Measurements from ENCODE around the gene TRIAP1.

- no peak for TF ChIP-seq ZFP30 (CRISPR knock-in tag; IDR thresholded peaks at IDR 0.05)
- TF ChIP-seq ZC3H10 (CRISPR knock-in tag; IDR thresholded peaks at IDR 0.05): no peak
- TF ChIP-seq ZNF8 (CRISPR knock-in tag; IDR thresholded peaks at IDR 0.05): no peak
- no peak for TF ChIP-seq OSR1 (CRISPR knock-in tag; IDR thresholded peaks at IDR 0.05)
- no peak for TF ChIP-seq ISL1 (CRISPR knock-in tag; IDR thresholded peaks at IDR 0.05)
- TF ChIP-seq RARB (CRISPR knock-in tag; IDR thresholded peaks at IDR 0.05): no peak
- no peak for TF ChIP-seq ARNTL (CRISPR knock-in tag; IDR thresholded peaks at IDR 0.05; ENCODE audit: borderline replicate concordance, low read depth)
- no peak for TF ChIP-seq PATZ1 (CRISPR knock-in tag; IDR thresholded peaks at IDR 0.05; ENCODE audit: borderline replicate concordance)
- no peak for TF ChIP-seq TCF4 (CRISPR knock-in tag; IDR thresholded peaks at IDR 0.05; ENCODE audit: borderline replicate concordance)
- no peak for TF ChIP-seq ZNF565 (CRISPR knock-in tag; conservative IDR thresholded peaks at IDR 0.05; ENCODE audit: low read depth)
- TF ChIP-seq CSRNP3 (CRISPR knock-in tag; IDR thresholded peaks at IDR 0.05): no peak
Observed at GRCh38 chr12:120453060-120453750, 7.0 kb upstream of the TRIAP1 start.

Measured in SK-N-SH treated with all-trans-retinoic acid at 6 μM for 48 hours (cell line).